Pons (tissue), 1 donor: ENCODE results near the gene NQO2.
"Not testable (repeated sequence)": the region's sequence is repeated elsewhere in the genome, so short reads cannot be mapped to it uniquely, and the experiment has no call there.

ENCODE experiments used
- DNase-seq: peaks from one replicate; pipeline ENCODE4 v3.0.0-alpha.2; 2016; ENCODE audit warnings: low spot score

The NQO2 gene

GRCh38 chr6:2970034-2970685 lies 29.5 kb upstream of the NQO2 start:
- no peak for DNase-seq

- no peak for DNase-seq
Measured at GRCh38 chr6:2970753-2971419, 28.8 kb upstream of the NQO2 start.

- DNase-seq, result peak; percentile 83
Measured at GRCh38 chr6:2971420-2972218, 28.1 kb upstream of the NQO2 start, which contains the start of gene SERPINB6. TSS of gene SERPINB6 (minus strand) at chr6:2971567. CDS start at chr6:2959332, 12,235 bp downstream.

- not testable (repeated sequence) for DNase-seq
Measured at GRCh38 chr6:2972219-2972487, 27.5 kb upstream of the NQO2 start.

GRCh38 chr6:2972685-2973084 lies 27.0 kb upstream of the NQO2 start:
- DNase-seq, result not testable (repeated sequence)

- DNase-seq, result not testable (repeated sequence)
Measured at GRCh38 chr6:2973180-2973579, 26.5 kb upstream of the NQO2 start.

- DNase-seq, result no peak
Measured at GRCh38 chr6:2973676-2974075, 26.0 kb upstream of the NQO2 start.

- no peak for DNase-seq
Measured at GRCh38 chr6:2976060-2976459, 23.6 kb upstream of the NQO2 start.

GRCh38 chr6:2976571-2977085 lies 23.1 kb upstream of the NQO2 start:
- DNase-seq, result no peak

GRCh38 chr6:2977290-2977689 lies 22.4 kb upstream of the NQO2 start:
- no peak for DNase-seq

- no peak for DNase-seq
Measured at GRCh38 chr6:2977799-2978590, 21.7 kb upstream of the NQO2 start.

GRCh38 chr6:2978923-2979322 lies 20.8 kb upstream of the NQO2 start:
- DNase-seq, result no peak

- no peak for DNase-seq
Measured at GRCh38 chr6:2979819-2980464, 19.8 kb upstream of the NQO2 start.

- no peak for DNase-seq
Measured at GRCh38 chr6:2980465-2980855, 19.2 kb upstream of the NQO2 start.

- no peak for DNase-seq
Measured at GRCh38 chr6:2982426-2983117, 17.1 kb upstream of the NQO2 start.

GRCh38 chr6:2984738-2985406 lies 14.8 kb upstream of the NQO2 start:
- DNase-seq, result no peak

- DNase-seq, result no peak
Measured at GRCh38 chr6:2986722-2987221, 12.9 kb upstream of the NQO2 start.

GRCh38 chr6:2988094-2988425 lies 11.6 kb upstream of the NQO2 start:
- no peak for DNase-seq

GRCh38 chr6:2988426-2989331 lies 11.0 kb upstream of the NQO2 start:
- peak; percentile 89 for DNase-seq
